ENCODE results near the gene PCDH15. TPM values are rescaled to one million over a fixed set of nuclear protein-coding genes. Genes with fewer than 3 reads are reported as not detected.

The PCDH15 gene
- total RNA-seq, 1 experiment from 2014 or later, result 0.59 TPM

- no peaks in the 10 kb centered on the region for H3K9me3 Mint-ChIP-seq
- no peak overlapping the region for H3K27ac Mint-ChIP-seq
- ChIA-PET CTCF (interaction anchor here (0.7 kb wide), 1 partner anchor 202 kb away, joined by 5 read pairs; no protein-coding TSS in a partner anchor), POLR2A (no interaction called here)
- ATAC-seq, result no peak
- H3K36me3 Mint-ChIP-seq, result no peaks in the 10 kb centered on the region
- H3K27me3 Mint-ChIP-seq (ENCODE audit: low read depth), result no peaks in the 10 kb centered on the region
- no peak for DNase-seq (ENCODE audit: low spot score)
- TF ChIP-seq MLX (CRISPR knock-in tag; IDR thresholded peaks at IDR 0.05) (no peak), E2F5 (CRISPR knock-in tag; IDR thresholded peaks at IDR 0.05) (no peak), E2F1 (CRISPR knock-in tag; IDR thresholded peaks at IDR 0.05) (no peak)
- TF ChIP-seq, protein P1, sequence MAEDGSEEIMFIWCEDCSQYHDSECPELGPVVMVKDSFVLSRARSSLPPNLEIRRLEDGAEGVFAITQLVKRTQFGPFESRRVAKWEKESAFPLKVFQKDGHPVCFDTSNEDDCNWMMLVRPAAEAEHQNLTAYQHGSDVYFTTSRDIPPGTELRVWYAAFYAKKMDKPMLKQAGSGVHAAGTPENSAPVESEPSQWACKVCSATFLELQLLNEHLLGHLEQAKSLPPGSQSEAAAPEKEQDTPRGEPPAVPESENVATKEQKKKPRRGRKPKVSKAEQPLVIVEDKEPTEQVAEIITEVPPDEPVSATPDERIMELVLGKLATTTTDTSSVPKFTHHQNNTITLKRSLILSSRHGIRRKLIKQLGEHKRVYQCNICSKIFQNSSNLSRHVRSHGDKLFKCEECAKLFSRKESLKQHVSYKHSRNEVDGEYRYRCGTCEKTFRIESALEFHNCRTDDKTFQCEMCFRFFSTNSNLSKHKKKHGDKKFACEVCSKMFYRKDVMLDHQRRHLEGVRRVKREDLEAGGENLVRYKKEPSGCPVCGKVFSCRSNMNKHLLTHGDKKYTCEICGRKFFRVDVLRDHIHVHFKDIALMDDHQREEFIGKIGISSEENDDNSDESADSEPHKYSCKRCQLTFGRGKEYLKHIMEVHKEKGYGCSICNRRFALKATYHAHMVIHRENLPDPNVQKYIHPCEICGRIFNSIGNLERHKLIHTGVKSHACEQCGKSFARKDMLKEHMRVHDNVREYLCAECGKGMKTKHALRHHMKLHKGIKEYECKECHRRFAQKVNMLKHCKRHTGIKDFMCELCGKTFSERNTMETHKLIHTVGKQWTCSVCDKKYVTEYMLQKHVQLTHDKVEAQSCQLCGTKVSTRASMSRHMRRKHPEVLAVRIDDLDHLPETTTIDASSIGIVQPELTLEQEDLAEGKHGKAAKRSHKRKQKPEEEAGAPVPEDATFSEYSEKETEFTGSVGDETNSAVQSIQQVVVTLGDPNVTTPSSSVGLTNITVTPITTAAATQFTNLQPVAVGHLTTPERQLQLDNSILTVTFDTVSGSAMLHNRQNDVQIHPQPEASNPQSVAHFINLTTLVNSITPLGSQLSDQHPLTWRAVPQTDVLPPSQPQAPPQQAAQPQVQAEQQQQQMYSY (CRISPR knock-in tag; IDR thresholded peaks at IDR 0.05), result no peak
- TF ChIP-seq, protein P2, sequence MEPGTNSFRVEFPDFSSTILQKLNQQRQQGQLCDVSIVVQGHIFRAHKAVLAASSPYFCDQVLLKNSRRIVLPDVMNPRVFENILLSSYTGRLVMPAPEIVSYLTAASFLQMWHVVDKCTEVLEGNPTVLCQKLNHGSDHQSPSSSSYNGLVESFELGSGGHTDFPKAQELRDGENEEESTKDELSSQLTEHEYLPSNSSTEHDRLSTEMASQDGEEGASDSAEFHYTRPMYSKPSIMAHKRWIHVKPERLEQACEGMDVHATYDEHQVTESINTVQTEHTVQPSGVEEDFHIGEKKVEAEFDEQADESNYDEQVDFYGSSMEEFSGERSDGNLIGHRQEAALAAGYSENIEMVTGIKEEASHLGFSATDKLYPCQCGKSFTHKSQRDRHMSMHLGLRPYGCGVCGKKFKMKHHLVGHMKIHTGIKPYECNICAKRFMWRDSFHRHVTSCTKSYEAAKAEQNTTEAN (CRISPR knock-in tag; IDR thresholded peaks at IDR 0.05), result no peak
- H3K4me1 Mint-ChIP-seq, result peaks cover 9% of the 10 kb centered on the region
- no peak overlapping the region for H3K4me3 Mint-ChIP-seq
These were observed 973.8 kb downstream of the PCDH15 start for GRCh38 chr10:53827261-53827660.

- Mint-ChIP-seq H3K4me1 (peaks cover 10% of the 10 kb centered on the region), H3K27ac (0 out of 2 replicates have a peak overlapping the region, but pooled peaks have one; percentile 4), H3K9me3 (no peaks in the 10 kb centered on the region), H3K27me3 (ENCODE audit: low read depth) (no peaks in the 10 kb centered on the region), H3K4me3 (no peak overlapping the region), H3K36me3 (no peaks in the 10 kb centered on the region)
- ATAC-seq, result peak; percentile 94
- ChIA-PET CTCF (interaction anchor here (1.5 kb wide), 1 partner anchor 991 kb away, joined by 6 read pairs; no protein-coding TSS in a partner anchor), POLR2A (no interaction called here)
- DNase-seq (ENCODE audit: low spot score), result peak; percentile 27
- TF ChIP-seq SOX15 (CRISPR knock-in tag; IDR thresholded peaks at IDR 0.05), result no peak
- TF ChIP-seq ZNF219 (CRISPR knock-in tag; IDR thresholded peaks at IDR 0.05; ENCODE audit: borderline replicate concordance), result no peak
- no peak for TF ChIP-seq ZNF281 (CRISPR knock-in tag; IDR thresholded peaks at IDR 0.05)
- TF ChIP-seq, protein P2 (CRISPR knock-in tag; IDR thresholded peaks at IDR 0.05), result no peak
- no peak for TF ChIP-seq NR3C1 (CRISPR knock-in tag; conservative IDR thresholded peaks at IDR 0.05; ENCODE audit: low read depth)
These were observed 992.2 kb downstream of the PCDH15 start for GRCh38 chr10:53808677-53809372.

All from WTC11 (cell line).